ENCODE measurements around the gene ANKRD55. TPM values are rescaled to one million over a fixed set of nuclear protein-coding genes. Genes with fewer than 3 reads are reported as not detected.
"Not testable (repeated sequence)": the region's sequence is repeated elsewhere in the genome, so short reads cannot be mapped to it uniquely, and the experiment has no call there.

Gene ANKRD55
- total RNA-seq, 1 donor from 2014 or later: 0.79 TPM

GRCh38 chr5:56246769-56247168 is 13.6 kb upstream of the ANKRD55 start:
- H3K9me3 Mint-ChIP-seq: peaks cover 11% of the 10 kb centered on the region
- H3K4me1 Mint-ChIP-seq: no peaks in the 10 kb centered on the region
- peaks cover 11% of the 10 kb centered on the region for H3K27me3 Mint-ChIP-seq
- H3K27ac Mint-ChIP-seq: no peak overlapping the region
- H3K36me3 Mint-ChIP-seq (ENCODE audit: low read depth): no peaks in the 10 kb centered on the region
- no peak for DNase-seq
- no peak overlapping the region for H3K4me3 Mint-ChIP-seq
- intact Hi-C loops (cut with micrococcal nuclease): no loop called here

DNA sequence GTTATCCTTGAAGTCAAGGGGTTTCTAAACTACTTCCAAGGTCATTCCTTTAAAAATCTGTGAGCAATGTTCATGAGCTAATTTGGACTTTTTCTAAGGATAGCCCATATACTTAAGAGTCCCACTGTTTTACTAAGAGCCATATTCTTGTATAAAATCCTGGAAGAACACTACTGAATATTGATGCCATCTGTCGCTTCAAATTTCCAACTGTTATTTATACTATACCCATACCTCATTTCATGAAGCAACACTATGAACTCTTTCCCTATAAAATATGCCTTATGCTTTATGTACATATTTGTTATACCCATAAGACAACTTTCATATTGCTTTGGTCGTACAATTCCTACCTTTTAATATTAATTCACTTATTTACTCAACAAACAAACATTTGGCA is 12.4 kb upstream of the ANKRD55 start:
- Mint-ChIP-seq H3K27ac (no peak overlapping the region), H3K36me3 (ENCODE audit: low read depth) (peaks cover 2% of the 10 kb centered on the region), H3K4me3 (no peak overlapping the region), H3K4me1 (no peaks in the 10 kb centered on the region), H3K9me3 (peaks cover 19% of the 10 kb centered on the region), H3K27me3 (peaks cover 19% of the 10 kb centered on the region)
- no peak for DNase-seq
- intact Hi-C loops (cut with micrococcal nuclease): no loop called here

- H3K4me1 Mint-ChIP-seq: no peaks in the 10 kb centered on the region
- H3K9me3 Mint-ChIP-seq: peaks cover 19% of the 10 kb centered on the region
- no peak for DNase-seq
- intact Hi-C loops (cut with micrococcal nuclease): no loop called here
- H3K36me3 Mint-ChIP-seq (ENCODE audit: low read depth): peaks cover 2% of the 10 kb centered on the region
- H3K27me3 Mint-ChIP-seq: peaks cover 20% of the 10 kb centered on the region
- no peak overlapping the region for H3K27ac Mint-ChIP-seq
- H3K4me3 Mint-ChIP-seq: no peak overlapping the region
Measured at GRCh38 chr5:56244627-56245026, 11.5 kb upstream of the ANKRD55 start.

GRCh38 chr5:56242271-56242670 is 9.1 kb upstream of the ANKRD55 start:
- H3K27me3 Mint-ChIP-seq: peaks cover 22% of the 10 kb centered on the region
- H3K36me3 Mint-ChIP-seq (ENCODE audit: low read depth); H3K27ac Mint-ChIP-seq; intact Hi-C loops (cut with micrococcal nuclease); H3K4me1 Mint-ChIP-seq; H3K4me3 Mint-ChIP-seq; DNase-seq: not testable (repeated sequence)
- peaks cover 20% of the 10 kb centered on the region for H3K9me3 Mint-ChIP-seq

- no peak for DNase-seq
- H3K4me3 Mint-ChIP-seq: no peak overlapping the region
- H3K36me3 Mint-ChIP-seq (ENCODE audit: low read depth): no peaks in the 10 kb centered on the region
- no peaks in the 10 kb centered on the region for H3K9me3 Mint-ChIP-seq
- intact Hi-C loops (cut with micrococcal nuclease): no loop called here
- H3K27me3 Mint-ChIP-seq: peaks cover 32% of the 10 kb centered on the region
- H3K27ac Mint-ChIP-seq: no peak overlapping the region
- H3K4me1 Mint-ChIP-seq: peaks cover 5% of the 10 kb centered on the region
Measured at GRCh38 chr5:56232538-56232937, 592 bp downstream of the ANKRD55 start.

- no peaks in the 10 kb centered on the region for H3K36me3 Mint-ChIP-seq (ENCODE audit: low read depth)
- H3K9me3 Mint-ChIP-seq: peaks cover 8% of the 10 kb centered on the region
- H3K27me3 Mint-ChIP-seq: peaks cover 30% of the 10 kb centered on the region
- H3K4me3 Mint-ChIP-seq: no peak overlapping the region
- intact Hi-C loops (cut with micrococcal nuclease): no loop called here
- DNase-seq: no peak
- H3K4me1 Mint-ChIP-seq: peaks cover 8% of the 10 kb centered on the region
- no peak overlapping the region for H3K27ac Mint-ChIP-seq
Measured at GRCh38 chr5:56230576-56230975, 2.6 kb downstream of the ANKRD55 start.

- Mint-ChIP-seq H3K27me3 (peaks cover 31% of the 10 kb centered on the region), H3K4me1 (peaks cover 8% of the 10 kb centered on the region), H3K4me3 (no peak overlapping the region), H3K9me3 (peaks cover 18% of the 10 kb centered on the region), H3K36me3 (ENCODE audit: low read depth) (no peaks in the 10 kb centered on the region), H3K27ac (no peak overlapping the region)
- DNase-seq: no peak
- intact Hi-C loops (cut with micrococcal nuclease): no loop called here
Measured at GRCh38 chr5:56229111-56229510, 4.0 kb downstream of the ANKRD55 start.

- DNase-seq: no peak
- Mint-ChIP-seq H3K27ac (no peak overlapping the region), H3K9me3 (peaks cover 18% of the 10 kb centered on the region), H3K4me3 (no peak overlapping the region), H3K4me1 (peaks cover 8% of the 10 kb centered on the region), H3K27me3 (peaks cover 31% of the 10 kb centered on the region), H3K36me3 (ENCODE audit: low read depth) (no peaks in the 10 kb centered on the region)
- intact Hi-C loops (cut with micrococcal nuclease): no loop called here
Measured at GRCh38 chr5:56228631-56229030, 4.5 kb downstream of the ANKRD55 start.

- Mint-ChIP-seq H3K9me3 (peaks cover 20% of the 10 kb centered on the region), H3K36me3 (ENCODE audit: low read depth) (no peaks in the 10 kb centered on the region), H3K4me1 (peaks cover 7% of the 10 kb centered on the region), H3K27ac (no peak overlapping the region), H3K4me3 (no peak overlapping the region), H3K27me3 (peaks cover 23% of the 10 kb centered on the region)
- intact Hi-C loops (cut with micrococcal nuclease): no loop called here
- DNase-seq: no peak
Measured at GRCh38 chr5:56227691-56228090, 5.4 kb downstream of the ANKRD55 start.

GRCh38 chr5:56223298-56223697 is 9.8 kb downstream of the ANKRD55 start:
- H3K9me3 Mint-ChIP-seq: peaks cover 38% of the 10 kb centered on the region
- DNase-seq; H3K27ac Mint-ChIP-seq; H3K36me3 Mint-ChIP-seq (ENCODE audit: low read depth); H3K4me3 Mint-ChIP-seq; intact Hi-C loops (cut with micrococcal nuclease): not testable (repeated sequence)
- peaks cover 14% of the 10 kb centered on the region for H3K4me1 Mint-ChIP-seq
- H3K27me3 Mint-ChIP-seq: peaks cover 16% of the 10 kb centered on the region

DNA sequence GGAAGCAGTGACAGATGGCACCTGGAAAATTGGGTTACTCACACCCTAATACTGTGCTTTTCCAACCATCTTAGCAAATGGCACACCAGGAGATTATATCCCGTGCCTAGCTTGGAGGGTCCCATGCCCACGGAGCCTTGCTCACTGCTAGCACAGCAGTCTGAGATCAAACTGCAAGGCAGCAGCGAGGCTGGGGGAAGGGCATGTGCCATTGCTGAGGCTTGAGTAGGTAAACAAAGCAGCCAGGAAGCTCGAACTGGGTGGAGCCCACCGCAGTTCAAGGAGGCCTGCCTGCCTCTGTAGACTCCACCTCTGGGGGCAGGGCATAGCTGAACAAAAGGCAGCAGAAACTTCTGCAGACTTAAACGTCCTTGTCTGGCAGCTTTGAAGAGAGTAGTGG is 11.5 kb downstream of the ANKRD55 start:
- H3K27ac Mint-ChIP-seq; H3K36me3 Mint-ChIP-seq (ENCODE audit: low read depth); intact Hi-C loops (cut with micrococcal nuclease); H3K4me3 Mint-ChIP-seq: not testable (repeated sequence)
- H3K27me3 Mint-ChIP-seq: peaks cover 19% of the 10 kb centered on the region
- H3K4me1 Mint-ChIP-seq: peaks cover 14% of the 10 kb centered on the region
- DNase-seq: peak; percentile 72
- H3K9me3 Mint-ChIP-seq: peaks cover 42% of the 10 kb centered on the region

DNA sequence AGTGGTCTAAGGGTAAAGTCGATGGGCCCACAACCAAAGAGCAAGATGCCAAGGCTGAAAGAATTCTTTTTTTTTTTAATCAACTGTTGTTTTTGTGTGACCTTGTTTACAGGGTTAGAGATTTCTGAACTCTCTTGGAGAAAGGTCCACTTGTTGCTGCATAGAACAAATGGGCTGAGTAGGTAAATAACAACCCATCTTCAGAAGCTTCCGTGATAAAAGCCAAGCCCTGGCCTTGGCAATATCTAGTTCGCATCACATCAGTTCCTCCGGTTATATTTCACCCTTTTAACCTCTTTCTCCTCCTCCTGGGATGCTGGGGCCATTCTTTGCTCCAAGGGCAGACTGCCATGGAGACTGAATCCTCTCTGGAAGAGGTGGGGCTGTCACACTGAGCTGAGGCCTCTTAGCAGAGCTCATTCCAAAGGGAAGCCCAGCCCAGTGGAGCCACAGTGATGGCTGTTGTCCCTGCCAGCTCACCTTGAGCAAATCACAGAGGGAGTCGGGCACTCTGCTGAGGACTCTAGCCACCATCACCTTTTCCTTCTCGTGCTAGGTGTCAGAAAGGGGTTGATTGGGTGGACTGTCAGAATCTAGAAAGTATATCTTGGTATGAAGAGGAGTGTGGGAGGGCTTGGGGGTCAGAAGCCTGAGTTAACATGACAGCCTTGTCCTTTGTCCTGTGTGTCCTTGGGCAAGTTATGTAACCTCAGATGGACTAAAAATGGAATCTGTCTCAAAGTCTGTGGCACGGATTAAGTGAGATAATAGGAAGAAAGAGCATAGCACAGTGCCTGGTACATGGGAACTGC is 17.9 kb downstream of the ANKRD55 start:
- peaks cover 24% of the 10 kb centered on the region for H3K9me3 Mint-ChIP-seq
- H3K27ac Mint-ChIP-seq: no peak overlapping the region
- peaks cover 7% of the 10 kb centered on the region for H3K36me3 Mint-ChIP-seq (ENCODE audit: low read depth)
- no peaks in the 10 kb centered on the region for H3K4me1 Mint-ChIP-seq
- H3K4me3 Mint-ChIP-seq: no peak overlapping the region
- peaks cover 3% of the 10 kb centered on the region for H3K27me3 Mint-ChIP-seq
- intact Hi-C loops (cut with micrococcal nuclease): no loop called here
- DNase-seq: no peak

DNA sequence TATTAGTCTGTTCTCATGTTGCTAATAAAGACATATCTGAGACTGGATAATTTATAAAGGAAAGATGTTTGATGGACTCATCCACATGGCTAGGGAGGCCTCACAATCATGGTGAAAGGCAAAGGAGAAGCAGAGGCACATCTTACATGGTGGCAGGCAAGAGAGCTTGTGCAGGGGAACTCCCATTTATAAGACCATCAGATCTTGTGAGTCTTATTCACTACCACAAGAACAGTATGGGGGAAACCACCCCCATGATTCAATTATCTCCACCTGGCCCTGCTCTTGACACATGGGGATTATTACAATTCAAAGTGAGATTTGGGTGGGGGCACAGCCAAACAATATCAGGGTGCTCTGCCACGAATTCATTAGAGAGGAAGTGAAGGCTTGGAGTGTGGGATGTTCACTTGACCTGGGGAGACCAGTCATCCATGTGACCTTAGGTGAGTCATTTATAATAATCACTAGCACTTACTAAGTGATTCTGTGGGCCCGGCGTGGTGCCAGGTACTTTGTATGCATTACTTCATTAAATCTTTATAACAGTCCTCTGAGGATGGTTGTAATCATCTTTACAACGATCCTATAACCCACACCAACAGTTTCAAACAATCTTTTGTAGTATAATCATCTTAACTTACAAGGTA is 19.1 kb downstream of the ANKRD55 start:
- not testable (repeated sequence) for DNase-seq
- H3K9me3 Mint-ChIP-seq: peaks cover 22% of the 10 kb centered on the region

GRCh38 chr5:56212130-56212879 is 20.8 kb downstream of the ANKRD55 start:
- peaks cover 3% of the 10 kb centered on the region for H3K27me3 Mint-ChIP-seq
- H3K9me3 Mint-ChIP-seq: peaks cover 22% of the 10 kb centered on the region
- peaks cover 7% of the 10 kb centered on the region for H3K36me3 Mint-ChIP-seq (ENCODE audit: low read depth)
- H3K4me1 Mint-ChIP-seq: no peaks in the 10 kb centered on the region
- intact Hi-C loops (cut with micrococcal nuclease): no loop called here
- no peak overlapping the region for H3K27ac Mint-ChIP-seq
- no peak overlapping the region for H3K4me3 Mint-ChIP-seq
- no peak for DNase-seq

More for the DNA sequence above, 19.1 kb downstream of the ANKRD55 start:
- H3K27me3 Mint-ChIP-seq; H3K4me3 Mint-ChIP-seq; intact Hi-C loops (cut with micrococcal nuclease); H3K36me3 Mint-ChIP-seq (ENCODE audit: low read depth); H3K4me1 Mint-ChIP-seq; H3K27ac Mint-ChIP-seq: not testable (repeated sequence)
